Muscle layer of colon (tissue), 2 donors: Measurements from ENCODE around the gene DCC.

Source experiments
- H3K27ac ChIP-seq: one replicate; pipeline ENCODE4 v1.7.0; 2013; ENCODE audit warnings: low read depth, mild to moderate bottlenecking, low read length, moderate library complexity
- H3K27me3 ChIP-seq, 2 donors: one replicate each; pipeline ENCODE4 v1.7.0; 2013; ENCODE audit warnings: low read length in 2 of 2, mild to moderate bottlenecking in 2 of 2; ENCODE audit not compliant: insufficient read depth in 2 of 2, control insufficient read depth in 1 of 2
- H3K36me3 ChIP-seq: one replicate; pipeline ENCODE4 v1.7.0; 2013; ENCODE audit warnings: mild to moderate bottlenecking, low read length; ENCODE audit not compliant: insufficient read depth
- H3K4me1 ChIP-seq: one replicate; pipeline ENCODE4 v1.7.0; 2013; ENCODE audit warnings: mild to moderate bottlenecking, low read length; ENCODE audit not compliant: insufficient read depth
- H3K4me3 ChIP-seq, 2 donors: one replicate each; pipeline ENCODE4 v1.7.0; 2013; ENCODE audit warnings: low read length in 2 of 2, low read depth in 1 of 2, mild to moderate bottlenecking in 1 of 2, moderate library complexity in 1 of 2
- H3K9ac ChIP-seq: one replicate; pipeline ENCODE4 v1.7.0; 2013; ENCODE audit warnings: low read length
- H3K9me3 ChIP-seq: one replicate; pipeline ENCODE4 v1.7.0; 2013; ENCODE audit warnings: mild to moderate bottlenecking, low read length
- donor health status: abdominal sarcoma.
- donor health status: Adenocarcinoma of cecum.

The DCC gene

DNA sequence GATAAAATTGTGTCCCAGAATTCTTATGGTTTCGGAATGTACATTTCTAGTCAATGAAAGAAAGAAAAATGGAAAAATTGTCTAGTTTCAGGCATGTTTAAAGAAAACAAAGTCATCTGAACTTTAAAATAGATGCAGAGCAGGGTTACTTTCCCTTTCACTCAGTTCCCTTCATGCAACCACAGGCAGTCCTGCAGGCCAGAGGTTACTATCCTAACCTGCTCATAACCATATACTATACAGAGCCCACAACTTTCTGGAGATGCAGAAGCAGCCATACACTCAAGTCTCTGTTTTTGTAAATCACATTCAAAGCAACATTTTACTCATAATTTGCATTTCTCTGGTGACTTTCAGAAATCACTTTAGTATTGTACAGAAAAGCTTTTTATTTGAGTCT lies 1194.2 kb downstream of the DCC start:
- Histone ChIP-seq H3K27ac (no peak overlapping the region), H3K4me1 (no peaks in the 10 kb centered on the region), H3K36me3 (no peaks in the 10 kb centered on the region), H3K9me3 (no peaks in the 10 kb centered on the region), H3K27me3 (no peaks in the 10 kb centered on the region), H3K9ac (no peak overlapping the region), H3K4me3 (no peak overlapping the region)

DNA sequence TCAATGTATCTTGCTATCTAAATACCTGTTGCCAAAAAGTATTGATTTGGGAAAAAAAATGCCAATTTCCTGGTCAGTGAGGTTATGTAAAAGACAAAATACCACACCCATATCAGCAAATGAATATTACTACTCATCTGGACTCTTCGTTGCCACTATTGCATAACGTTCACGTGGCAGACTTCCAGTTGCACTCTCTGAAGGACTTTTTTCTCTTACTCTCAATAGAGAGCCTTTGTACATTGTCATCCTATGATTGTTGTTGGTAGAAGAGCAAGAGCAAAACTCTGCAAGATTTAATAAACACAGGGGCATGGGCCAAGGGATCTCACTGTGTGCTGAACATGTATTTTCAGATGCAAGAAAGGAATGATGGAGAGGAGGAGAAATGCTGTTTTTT lies 1194.7 kb downstream of the DCC start:
- H3K9me3 ChIP-seq, result no peaks in the 10 kb centered on the region
- no peaks in the 10 kb centered on the region for H3K4me1 ChIP-seq
- no peak overlapping the region for H3K4me3 ChIP-seq
- no peaks in the 10 kb centered on the region for H3K27me3 ChIP-seq
- H3K36me3 ChIP-seq, result no peaks in the 10 kb centered on the region
- H3K27ac ChIP-seq, result no peak overlapping the region
- no peak overlapping the region for H3K9ac ChIP-seq

DNA sequence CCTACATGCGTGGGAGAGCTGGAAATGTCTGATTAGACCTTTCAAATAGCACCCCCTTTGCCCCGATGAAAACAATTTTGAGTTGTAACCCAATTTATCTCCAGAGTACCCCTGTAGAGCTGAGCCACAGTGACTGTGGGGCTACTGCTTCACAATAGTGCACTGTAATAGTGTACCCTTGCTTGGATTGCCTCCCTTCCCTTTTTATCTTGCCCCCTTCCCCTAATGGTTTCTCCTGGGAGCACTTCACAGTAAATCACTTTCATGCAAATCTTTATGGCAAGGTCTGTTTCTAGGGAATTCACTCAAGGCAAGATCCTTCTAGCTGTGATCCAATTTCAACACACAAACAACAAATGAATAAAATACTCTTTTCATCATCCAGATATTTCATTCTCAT lies 1196.9 kb downstream of the DCC start:
- Histone ChIP-seq H3K4me3 (no peak overlapping the region), H3K27me3 (no peaks in the 10 kb centered on the region), H3K4me1 (no peaks in the 10 kb centered on the region), H3K9me3 (no peaks in the 10 kb centered on the region), H3K27ac (no peak overlapping the region), H3K36me3 (no peaks in the 10 kb centered on the region), H3K9ac (no peak overlapping the region)

DNA sequence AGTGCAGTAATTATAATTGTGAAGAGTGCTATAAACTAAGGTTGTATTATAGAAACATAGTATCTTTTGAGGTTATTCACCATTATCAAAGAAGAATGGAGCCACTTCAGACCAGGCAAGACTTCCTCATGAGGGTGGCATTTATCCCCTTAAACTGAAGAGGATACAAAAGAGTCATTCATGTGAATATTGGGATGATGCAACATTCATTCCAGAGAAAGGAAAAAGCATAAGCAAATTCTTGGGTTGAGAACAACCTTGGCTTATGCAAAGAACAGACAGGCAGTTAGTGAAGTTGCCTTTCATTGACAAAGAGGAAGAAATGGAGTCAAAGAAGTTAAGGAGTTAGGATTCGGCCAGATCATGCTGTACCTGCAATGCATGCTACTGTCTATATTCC lies 1201.9 kb downstream of the DCC start:
- no peak overlapping the region for H3K4me3 ChIP-seq
- no peaks in the 10 kb centered on the region for H3K9me3 ChIP-seq
- no peaks in the 10 kb centered on the region for H3K27me3 ChIP-seq
- no peak overlapping the region for H3K27ac ChIP-seq
- H3K4me1 ChIP-seq, result no peaks in the 10 kb centered on the region
- no peaks in the 10 kb centered on the region for H3K36me3 ChIP-seq
- H3K9ac ChIP-seq, result no peak overlapping the region

DNA sequence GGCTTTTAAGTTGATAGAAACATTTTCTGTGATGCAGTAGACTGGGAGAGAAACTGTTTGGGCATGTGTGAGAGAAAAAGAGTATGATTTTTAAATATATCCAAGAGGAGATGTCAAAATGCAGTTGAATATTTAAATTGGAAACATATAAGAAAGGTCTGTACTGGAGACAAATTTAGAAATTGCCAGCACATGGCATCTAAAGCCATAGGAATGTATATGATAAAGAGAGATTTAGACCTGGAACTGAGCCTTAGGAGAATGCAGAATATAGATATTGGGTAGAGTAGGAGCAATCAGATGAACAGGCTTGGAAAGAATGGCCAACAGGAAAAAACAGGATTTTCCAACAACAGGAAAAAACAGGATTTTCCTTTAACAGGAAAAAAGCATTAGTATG lies 1203.7 kb downstream of the DCC start:
- H3K36me3 ChIP-seq, result no peaks in the 10 kb centered on the region
- H3K9me3 ChIP-seq, result no peaks in the 10 kb centered on the region
- H3K4me1 ChIP-seq, result no peaks in the 10 kb centered on the region
- H3K27ac ChIP-seq, result no peak overlapping the region
- no peak overlapping the region for H3K9ac ChIP-seq
- H3K27me3 ChIP-seq, result no peaks in the 10 kb centered on the region
- H3K4me3 ChIP-seq, result no peak overlapping the region

DNA sequence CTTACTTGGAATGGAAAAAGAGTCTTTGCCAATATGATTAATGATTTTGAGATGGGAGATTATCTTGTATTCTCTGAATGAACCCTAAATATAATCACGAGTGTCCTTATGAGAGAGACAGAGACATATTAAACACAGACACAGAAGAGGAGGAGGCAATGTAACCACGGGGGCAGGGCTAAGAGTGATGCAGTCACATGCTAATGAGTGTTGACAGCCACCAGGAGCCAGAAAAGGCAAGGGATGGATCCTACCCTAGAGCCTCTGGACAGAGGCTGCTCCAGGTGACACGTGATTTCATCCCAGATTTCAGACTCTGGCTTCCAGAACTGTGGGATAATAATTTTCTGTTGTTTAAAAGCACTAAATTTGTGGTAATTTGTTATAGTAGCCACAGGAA lies 1204.9 kb downstream of the DCC start:
- no peaks in the 10 kb centered on the region for H3K9me3 ChIP-seq
- no peaks in the 10 kb centered on the region for H3K27me3 ChIP-seq
- no peak overlapping the region for H3K4me3 ChIP-seq
- no peak overlapping the region for H3K9ac ChIP-seq
- no peaks in the 10 kb centered on the region for H3K4me1 ChIP-seq
- no peaks in the 10 kb centered on the region for H3K36me3 ChIP-seq
- H3K27ac ChIP-seq, result no peak overlapping the region

DNA sequence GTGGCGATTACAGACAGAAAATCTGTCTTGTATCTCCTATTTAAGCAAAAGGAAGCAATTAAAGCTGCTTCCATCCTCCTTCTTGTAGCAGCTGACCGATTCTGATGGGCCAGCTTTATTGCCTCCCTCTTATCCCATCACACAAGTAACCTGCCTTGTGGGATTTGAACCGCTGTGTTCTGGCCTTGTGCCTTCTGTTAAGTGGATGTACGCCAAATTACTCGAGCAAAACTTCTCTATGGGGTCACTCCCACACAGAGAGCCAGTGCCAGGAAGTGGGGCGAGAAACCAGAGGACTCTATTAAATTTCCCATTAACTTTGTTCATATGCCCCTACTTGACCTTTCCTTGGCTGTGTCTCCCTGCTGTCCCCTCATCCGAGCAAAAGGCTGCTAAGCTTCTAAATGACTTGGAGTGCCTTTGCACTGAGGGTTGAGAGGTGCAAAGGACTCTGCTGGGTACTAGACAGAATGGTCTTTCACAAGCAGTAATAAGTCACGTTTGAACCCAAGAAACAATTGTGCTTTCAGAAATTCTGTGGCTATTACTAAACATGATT lies 1212.0 kb downstream of the DCC start:
- Histone ChIP-seq H3K27ac (no peak overlapping the region), H3K9me3 (no peaks in the 10 kb centered on the region), H3K27me3 (no peaks in the 10 kb centered on the region), H3K4me3 (no peak overlapping the region), H3K9ac (no peak overlapping the region), H3K36me3 (no peaks in the 10 kb centered on the region), H3K4me1 (no peaks in the 10 kb centered on the region)

DNA sequence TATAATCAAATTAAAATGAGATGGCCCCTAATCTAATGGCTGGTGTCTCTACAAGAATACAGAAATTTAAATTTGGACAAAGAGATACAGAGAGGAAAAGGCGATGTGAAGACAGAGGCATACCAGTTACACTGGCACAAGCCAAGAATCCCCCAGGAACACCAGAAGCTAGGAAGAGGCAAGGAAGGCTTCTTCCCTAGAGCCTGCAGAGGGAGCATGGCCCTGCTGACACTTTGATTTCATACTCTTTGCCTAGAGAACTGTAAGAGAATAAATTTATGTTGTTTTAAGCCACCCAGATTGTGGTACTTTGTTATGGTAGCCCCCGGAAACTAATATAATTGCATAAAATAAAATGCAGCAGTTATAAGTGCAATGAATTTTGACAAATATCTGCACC lies 1213.0 kb downstream of the DCC start:
- Histone ChIP-seq H3K9ac (no peak overlapping the region), H3K4me1 (no peaks in the 10 kb centered on the region), H3K36me3 (no peaks in the 10 kb centered on the region), H3K27ac (no peak overlapping the region), H3K27me3 (no peaks in the 10 kb centered on the region), H3K9me3 (no peaks in the 10 kb centered on the region), H3K4me3 (no peak overlapping the region)

DNA sequence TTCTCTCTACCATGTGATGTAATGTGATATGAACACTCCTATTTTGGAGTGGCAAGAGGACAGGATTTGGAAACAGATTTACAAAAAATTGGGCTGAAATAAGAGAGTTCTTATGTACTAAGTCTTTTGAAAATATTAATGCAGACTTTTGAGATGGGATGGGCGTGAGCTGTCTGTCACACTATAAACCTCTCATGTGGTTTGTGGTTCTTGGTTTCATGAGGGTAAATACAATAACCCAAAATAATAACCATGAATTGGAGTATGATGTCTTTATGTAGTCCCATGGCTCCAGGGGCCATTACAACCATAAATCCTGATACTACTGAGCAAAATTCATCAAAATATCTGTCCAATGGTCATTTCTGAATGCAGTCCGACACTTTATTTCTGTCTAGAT lies 1216.5 kb downstream of the DCC start:
- no peaks in the 10 kb centered on the region for H3K27me3 ChIP-seq
- H3K4me1 ChIP-seq, result no peaks in the 10 kb centered on the region
- no peak overlapping the region for H3K9ac ChIP-seq
- H3K4me3 ChIP-seq, result no peak overlapping the region
- no peak overlapping the region for H3K27ac ChIP-seq
- H3K36me3 ChIP-seq, result no peaks in the 10 kb centered on the region
- no peaks in the 10 kb centered on the region for H3K9me3 ChIP-seq

DNA sequence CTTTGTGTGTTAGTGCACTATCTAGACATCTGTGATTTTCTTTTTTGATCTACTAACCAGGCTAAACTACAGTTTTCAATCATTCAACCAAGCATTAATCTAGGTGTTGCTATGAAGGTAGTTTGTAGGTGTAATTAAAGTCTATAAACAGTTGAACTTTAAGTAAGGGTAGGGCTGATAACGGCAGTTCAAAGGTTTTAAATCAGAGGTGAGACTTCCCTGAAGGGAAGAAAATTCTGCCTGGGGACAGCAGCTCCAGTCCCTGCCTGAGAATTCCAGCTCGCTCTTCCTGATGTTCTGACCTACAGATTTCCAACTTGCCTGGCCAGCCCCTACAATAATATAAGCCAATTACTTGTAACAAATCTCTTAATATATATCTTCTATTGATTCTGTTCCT lies 1220.5 kb downstream of the DCC start:
- H3K9ac ChIP-seq, result no peak overlapping the region
- no peaks in the 10 kb centered on the region for H3K27me3 ChIP-seq
- H3K27ac ChIP-seq, result no peak overlapping the region
- H3K9me3 ChIP-seq, result no peaks in the 10 kb centered on the region
- no peaks in the 10 kb centered on the region for H3K36me3 ChIP-seq
- H3K4me3 ChIP-seq, result no peak overlapping the region
- H3K4me1 ChIP-seq, result no peaks in the 10 kb centered on the region

DNA sequence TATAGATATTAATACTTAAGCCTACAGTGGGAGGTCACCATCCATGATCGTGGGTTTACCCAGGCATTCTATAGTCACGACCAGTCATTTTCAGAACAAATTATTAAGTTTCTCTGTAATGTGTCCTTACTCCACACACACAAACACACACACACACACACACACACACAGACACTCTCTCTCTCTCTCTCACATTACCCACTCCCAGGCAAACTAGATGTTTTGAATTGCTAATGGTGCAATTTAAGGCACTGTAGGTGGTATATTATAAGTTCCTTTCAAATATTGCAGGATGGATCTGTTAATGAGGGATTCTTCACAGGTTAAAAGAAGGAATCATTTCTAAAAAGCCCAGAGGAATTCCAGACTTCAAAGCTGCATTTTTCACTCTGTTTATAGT lies 1226.6 kb downstream of the DCC start:
- H3K36me3 ChIP-seq, result no peaks in the 10 kb centered on the region
- no peak overlapping the region for H3K27ac ChIP-seq
- H3K4me1 ChIP-seq, result no peaks in the 10 kb centered on the region
- H3K9me3 ChIP-seq, result no peaks in the 10 kb centered on the region
- H3K4me3 ChIP-seq, result no peak overlapping the region
- H3K9ac ChIP-seq, result no peak overlapping the region
- no peaks in the 10 kb centered on the region for H3K27me3 ChIP-seq

DNA sequence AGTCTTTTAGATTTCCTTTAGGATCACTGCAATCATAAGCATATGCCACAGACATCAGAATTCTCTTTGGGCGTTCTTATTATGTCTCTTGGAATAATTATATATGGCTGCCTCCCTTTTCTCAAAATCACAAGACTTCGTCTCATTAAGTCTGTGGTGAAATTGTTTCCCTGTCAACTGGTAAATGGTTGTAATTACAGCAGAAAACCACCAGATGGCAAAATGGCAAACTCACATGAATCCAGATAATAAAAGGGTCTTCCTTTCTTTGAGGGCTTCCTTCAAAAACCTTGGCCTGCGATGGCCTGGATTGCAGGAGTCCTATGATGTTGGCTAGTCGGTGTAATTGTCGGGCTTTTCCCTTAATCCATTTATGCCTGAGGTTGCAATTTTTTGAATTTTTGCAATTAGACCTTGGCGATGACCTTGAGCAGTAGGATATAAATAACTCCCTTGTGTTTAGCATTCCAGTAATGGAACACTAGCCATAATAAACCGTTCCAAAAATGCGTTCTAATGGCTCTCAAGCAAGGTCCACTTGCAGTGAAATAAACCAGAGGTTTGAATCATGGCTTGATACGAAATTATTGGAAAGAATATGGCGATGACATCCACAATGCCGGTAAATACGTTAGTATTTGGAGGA lies 1228.1 kb downstream of the DCC start:
- no peak overlapping the region for H3K27ac ChIP-seq
- no peaks in the 10 kb centered on the region for H3K27me3 ChIP-seq
- no peaks in the 10 kb centered on the region for H3K36me3 ChIP-seq
- H3K4me1 ChIP-seq, result no peaks in the 10 kb centered on the region
- H3K9me3 ChIP-seq, result no peaks in the 10 kb centered on the region
- no peak overlapping the region for H3K4me3 ChIP-seq
- no peak overlapping the region for H3K9ac ChIP-seq
